ENCODE measurements around the gene R3HCC1L.

GRCh38 chr10:98244586-98244985, 110.1 kb downstream of the R3HCC1L start:
- no peak for TF ChIP-seq CTCF (IDR thresholded peaks at IDR 0.05)
- no peak for TF ChIP-seq POLR2A (IDR thresholded peaks at IDR 0.05)
